Mucosa of rectum (tissue), 2 donors: ENCODE results near the gene SNX9.

ENCODE experiments used
- H3K27ac ChIP-seq, 2 donors: one replicate each; pipeline ENCODE4 v1.7.0; 2013; ENCODE audit warnings: inconsistent platforms in 2 of 2, low read depth in 2 of 2, low read length in 2 of 2
- H3K27me3 ChIP-seq, 2 donors: one replicate each; pipeline ENCODE4 v1.7.0; 2013; ENCODE audit warnings: low read length in 2 of 2; ENCODE audit not compliant: control insufficient read depth in 2 of 2, insufficient read depth in 2 of 2
- H3K36me3 ChIP-seq, 2 donors: one replicate each; pipeline ENCODE4 v1.7.0; 2013; ENCODE audit warnings: low read length in 2 of 2; ENCODE audit not compliant: control insufficient read depth in 2 of 2, insufficient read depth in 2 of 2
- H3K4me1 ChIP-seq, 2 donors: one replicate each; pipeline ENCODE4 v1.7.0; 2013; ENCODE audit warnings: low read length in 2 of 2, mild to moderate bottlenecking in 1 of 2; ENCODE audit not compliant: control insufficient read depth in 2 of 2, insufficient read depth in 2 of 2
- H3K4me3 ChIP-seq, 2 donors: one replicate each; pipeline ENCODE4 v1.7.0; 2013; ENCODE audit warnings: low read length in 2 of 2
- H3K9ac ChIP-seq, 2 donors: one replicate each; pipeline ENCODE4 v1.7.0; 2013; ENCODE audit warnings: low read length in 2 of 2, low read depth in 1 of 2, mild to moderate bottlenecking in 1 of 2
- H3K9me3 ChIP-seq, 2 donors: one replicate each; pipeline ENCODE4 v1.7.0; 2013; ENCODE audit warnings: low read length in 2 of 2; ENCODE audit not compliant: control insufficient read depth in 2 of 2
- donor health status: healthy.
- donor health status: Normal muscosa, but diverticular disease.

Gene SNX9

DNA sequence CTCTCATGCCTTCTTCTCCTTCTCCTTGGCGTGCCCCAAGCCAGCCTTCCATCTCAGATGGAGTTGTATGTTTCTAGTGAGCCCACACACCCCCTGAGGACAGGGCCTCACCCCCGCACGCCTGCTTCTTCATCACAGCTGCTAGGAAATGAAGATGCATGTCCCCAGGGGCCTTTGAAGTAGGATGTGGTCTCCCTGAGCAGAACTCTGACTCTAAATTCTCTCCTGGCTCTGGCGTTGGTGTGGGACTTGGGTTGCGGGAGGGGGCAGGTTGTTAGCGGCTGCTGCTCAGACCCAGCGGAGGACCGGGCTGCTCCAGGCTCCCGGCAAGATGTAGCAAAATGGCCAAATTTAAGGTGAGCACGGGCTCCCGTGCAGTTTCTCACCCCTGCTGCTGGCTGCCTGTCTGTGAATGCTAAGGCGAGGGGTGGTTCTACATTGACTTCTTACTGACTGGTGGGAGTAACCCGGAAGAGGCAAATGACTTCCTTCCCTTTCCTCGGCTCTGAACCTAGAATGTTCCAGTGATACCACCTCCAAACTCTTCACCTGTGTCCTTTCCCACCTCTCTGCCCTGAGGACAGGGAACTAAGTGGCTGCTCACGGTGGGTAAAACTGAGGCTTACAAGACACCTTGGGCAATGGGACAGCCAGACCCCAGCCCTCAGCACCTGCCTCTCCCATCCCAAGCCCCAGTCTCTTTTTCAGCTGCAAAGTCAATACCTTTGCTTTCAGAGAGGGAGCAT is 167.4 kb downstream of the SNX9 start:
- Histone ChIP-seq H3K36me3 (no peaks in the 10 kb centered on the region), H3K4me3 (peak overlapping the region in 1 of 2 donors; percentile 20), H3K27me3 (no peaks in the 10 kb centered on the region), H3K4me1 (peaks cover 18 to 25% of the 10 kb centered on the region in 2 donors), H3K9me3 (no peaks in the 10 kb centered on the region), H3K9ac (peak overlapping the region in 1 of 2 donors; percentile 14), H3K27ac (no peak overlapping the region)

DNA sequence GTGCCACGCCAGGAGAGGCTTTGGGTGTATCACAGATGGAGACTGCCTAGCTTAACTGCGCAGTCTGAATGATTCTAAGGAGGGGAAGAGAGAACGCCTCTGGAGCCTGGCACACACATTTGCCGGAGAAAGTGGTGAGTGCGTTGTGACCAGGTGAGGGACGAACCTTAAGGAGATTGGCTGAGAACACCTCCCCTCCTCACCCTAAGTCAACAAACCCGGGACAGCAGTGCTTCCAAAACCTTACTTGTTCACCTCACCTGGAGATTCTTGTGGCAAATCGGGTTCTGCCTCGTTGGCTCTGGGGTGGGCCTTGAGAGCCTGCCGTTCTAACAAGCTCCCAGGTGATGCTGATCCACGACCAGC is 168.0 kb downstream of the SNX9 start:
- H3K4me3 ChIP-seq: no peak overlapping the region
- H3K9ac ChIP-seq: no peak overlapping the region
- H3K9me3 ChIP-seq: no peaks in the 10 kb centered on the region
- H3K36me3 ChIP-seq: no peaks in the 10 kb centered on the region
- no peak overlapping the region for H3K27ac ChIP-seq
- no peaks in the 10 kb centered on the region for H3K27me3 ChIP-seq
- peaks cover 17 to 19% of the 10 kb centered on the region in 2 donors for H3K4me1 ChIP-seq

DNA sequence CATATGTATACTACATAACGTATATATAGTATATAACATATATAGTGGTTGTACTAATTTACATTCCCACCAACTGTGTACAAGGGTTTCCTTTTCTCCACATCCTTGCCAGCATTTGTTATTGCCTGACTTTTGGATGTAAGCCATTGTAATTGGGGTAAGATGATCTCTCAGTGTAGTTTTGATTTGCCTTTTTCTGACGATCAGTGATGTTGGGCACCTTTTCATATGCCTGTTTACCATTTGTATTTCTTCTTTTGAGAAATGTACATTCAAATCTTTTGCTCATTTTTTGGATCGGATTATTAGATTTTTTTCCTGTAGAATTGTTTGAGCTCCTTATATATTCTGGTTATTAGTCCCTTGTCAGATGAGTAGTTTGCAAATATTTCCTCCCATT is 170.0 kb downstream of the SNX9 start:
- H3K27ac ChIP-seq: no peak overlapping the region
- H3K4me1 ChIP-seq: peaks cover 17 to 18% of the 10 kb centered on the region in 2 donors
- no peaks in the 10 kb centered on the region for H3K9me3 ChIP-seq
- H3K27me3 ChIP-seq: no peaks in the 10 kb centered on the region
- no peak overlapping the region for H3K4me3 ChIP-seq
- H3K9ac ChIP-seq: no peak overlapping the region
- no peaks in the 10 kb centered on the region for H3K36me3 ChIP-seq

DNA sequence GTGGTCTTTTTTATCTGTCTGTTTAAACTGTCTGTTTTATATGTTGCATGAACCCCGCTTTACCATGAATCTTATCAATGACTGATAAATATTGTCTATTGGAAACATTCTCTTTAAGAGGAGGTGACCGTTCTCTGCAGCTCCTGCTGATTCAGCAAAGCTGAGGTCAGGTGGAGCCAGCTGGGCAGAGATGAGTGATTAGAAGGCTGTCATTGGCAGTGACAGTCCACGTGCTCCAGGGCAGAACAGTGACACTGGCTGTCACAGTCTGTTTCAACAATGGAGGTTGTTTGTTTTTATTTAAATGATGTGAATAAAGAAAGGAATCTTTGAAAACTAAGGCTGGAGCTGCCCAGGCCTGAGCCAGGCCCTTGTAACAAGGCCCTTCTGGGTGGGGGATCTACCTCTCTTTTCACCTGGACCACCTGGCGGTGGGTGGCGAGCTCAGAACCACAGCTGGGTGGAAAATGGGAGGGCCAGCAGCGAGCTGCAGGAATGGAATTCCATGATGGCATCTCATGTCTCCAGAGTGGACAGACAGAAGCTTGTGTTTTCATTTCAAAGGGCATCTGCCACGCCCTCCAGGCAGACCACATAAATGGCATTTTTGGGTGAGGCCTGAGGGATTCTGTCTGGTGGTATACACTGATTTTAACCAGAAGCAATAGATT is 171.2 kb downstream of the SNX9 start:
- Histone ChIP-seq H3K36me3 (no peaks in the 10 kb centered on the region), H3K27ac (no peak overlapping the region), H3K4me3 (no peak overlapping the region), H3K9me3 (no peaks in the 10 kb centered on the region), H3K4me1 (peaks cover 16 to 18% of the 10 kb centered on the region in 2 donors), H3K9ac (peak overlapping the region in 1 of 2 donors; percentile 24), H3K27me3 (no peaks in the 10 kb centered on the region)
